Transverse colon (tissue), 4 donors: ENCODE measurements around the gene FURIN.

ENCODE experiments used
- EP300 ChIP-seq: sonication (generic); formaldehyde crosslinking; IDR thresholded peaks from one replicate; pipeline ENCODE4 v1.6.1; 2017; ENCODE audit warnings: antibody characterized with exemption, low read depth
- POLR2A ChIP-seq: fragments of 450-650 bp; IDR thresholded peaks from one replicate; pipeline ENCODE4 v1.6.1; 2016; ENCODE audit warnings: antibody characterized with exemption, mild to moderate bottlenecking, moderate library complexity
- POLR2AphosphoS5 ChIP-seq, 3 donors: sonication (generic); formaldehyde crosslinking; IDR thresholded peaks; one replicate each; pipeline ENCODE4 v1.6.1; 2016; ENCODE audit warnings: antibody characterized with exemption in 3 of 3
- TF ChIP-seq, protein P1 (sequence below), 5 experiments: fragments of 200-600 bp in 3 of 5; fragments of 450-650 bp in 2 of 5; sonication (generic) in 3 of 5; IDR thresholded peaks; 1 replicate in 2 of 5; 2 replicates in 3 of 5; pipeline ENCODE4 v1.5.1; 2016 to 2017; ENCODE audit warnings: antibody characterized with exemption in 5 of 5, inconsistent platforms in 3 of 5, mild to moderate bottlenecking in 2 of 5, moderate library complexity in 1 of 5

DNA sequence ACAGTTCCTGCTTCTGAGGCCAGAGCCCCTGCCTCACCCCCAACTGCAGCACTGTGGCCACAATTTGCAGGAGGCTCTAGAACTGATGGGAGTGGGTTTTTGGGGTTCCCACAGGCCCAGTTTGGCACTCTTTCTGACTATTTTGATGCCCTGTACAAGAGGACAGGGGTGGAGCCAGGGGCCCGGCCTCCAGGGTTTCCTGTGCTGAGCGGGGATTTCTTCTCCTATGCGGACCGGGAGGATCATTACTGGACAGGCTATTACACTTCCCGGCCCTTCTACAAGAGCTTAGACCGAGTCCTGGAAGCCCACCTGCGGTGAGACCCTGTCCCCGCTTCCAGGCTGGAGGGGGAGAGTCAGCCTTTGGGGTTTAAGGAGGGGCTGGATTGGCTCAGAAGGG is 41.6 kb downstream of the FURIN start:
- TF ChIP-seq, protein P1, sequence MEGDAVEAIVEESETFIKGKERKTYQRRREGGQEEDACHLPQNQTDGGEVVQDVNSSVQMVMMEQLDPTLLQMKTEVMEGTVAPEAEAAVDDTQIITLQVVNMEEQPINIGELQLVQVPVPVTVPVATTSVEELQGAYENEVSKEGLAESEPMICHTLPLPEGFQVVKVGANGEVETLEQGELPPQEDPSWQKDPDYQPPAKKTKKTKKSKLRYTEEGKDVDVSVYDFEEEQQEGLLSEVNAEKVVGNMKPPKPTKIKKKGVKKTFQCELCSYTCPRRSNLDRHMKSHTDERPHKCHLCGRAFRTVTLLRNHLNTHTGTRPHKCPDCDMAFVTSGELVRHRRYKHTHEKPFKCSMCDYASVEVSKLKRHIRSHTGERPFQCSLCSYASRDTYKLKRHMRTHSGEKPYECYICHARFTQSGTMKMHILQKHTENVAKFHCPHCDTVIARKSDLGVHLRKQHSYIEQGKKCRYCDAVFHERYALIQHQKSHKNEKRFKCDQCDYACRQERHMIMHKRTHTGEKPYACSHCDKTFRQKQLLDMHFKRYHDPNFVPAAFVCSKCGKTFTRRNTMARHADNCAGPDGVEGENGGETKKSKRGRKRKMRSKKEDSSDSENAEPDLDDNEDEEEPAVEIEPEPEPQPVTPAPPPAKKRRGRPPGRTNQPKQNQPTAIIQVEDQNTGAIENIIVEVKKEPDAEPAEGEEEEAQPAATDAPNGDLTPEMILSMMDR (IDR thresholded peaks at IDR 0.05) = no peak
- TF ChIP-seq EP300 = no peak
- TF ChIP-seq POLR2AphosphoS5 (IDR thresholded peaks at IDR 0.05) = no peak
- no peak for TF ChIP-seq POLR2A
